ENCODE results near the gene HAUS7.

The HAUS7 gene

GRCh38 chrX:153445106-153445855, 25.1 kb downstream of the HAUS7 start:
- no peak overlapping the region for H3K27ac Mint-ChIP-seq
- H3K4me3 Mint-ChIP-seq: no peak overlapping the region
- H3K9me3 Mint-ChIP-seq: no peaks in the 10 kb centered on the region
- DNase-seq (ENCODE audit: low spot score in 2 of 2) (no peak), ATAC-seq (no peak)
- no peaks in the 10 kb centered on the region for H3K36me3 Mint-ChIP-seq
- H3K4me1 Mint-ChIP-seq: no peaks in the 10 kb centered on the region

DNA sequence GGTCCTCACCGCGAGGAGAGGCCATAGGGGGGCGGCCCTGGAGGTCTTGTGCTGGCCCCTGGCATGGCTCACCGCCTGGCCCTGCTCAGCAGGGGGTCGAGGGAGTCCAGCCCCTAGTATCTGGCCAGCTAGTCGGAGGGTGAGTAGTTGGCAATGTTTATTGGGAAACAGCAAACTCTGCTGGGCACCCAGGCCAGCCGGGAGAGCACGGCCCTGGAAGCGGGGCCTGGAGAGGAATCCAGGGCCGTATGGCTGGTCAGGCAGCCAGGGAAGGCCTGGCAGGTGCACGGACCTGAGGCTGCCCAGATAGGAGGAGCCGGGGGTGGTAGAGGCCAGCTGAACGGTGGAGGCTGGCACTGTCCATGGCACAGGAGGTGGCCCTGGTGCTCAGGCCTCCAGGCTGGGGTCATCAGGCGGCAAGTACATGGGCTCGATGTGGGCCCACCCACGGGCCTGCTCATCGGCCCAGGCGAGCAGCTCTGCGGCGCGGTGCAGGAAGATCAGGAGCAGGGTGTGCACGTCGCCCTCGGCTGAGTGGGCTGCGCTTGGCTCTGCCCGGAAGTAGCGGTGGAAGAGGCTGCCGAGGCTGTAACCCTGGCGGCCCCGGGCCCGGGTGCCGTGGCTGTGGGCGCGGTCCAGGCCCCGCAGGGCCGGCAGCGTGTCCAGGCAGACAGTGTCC, 25.9 kb downstream of the HAUS7 start:
- DNase-seq (ENCODE audit: low spot score in 2 of 2): no peak
- no peaks in the 10 kb centered on the region for H3K36me3 Mint-ChIP-seq
- no peak overlapping the region for H3K27ac Mint-ChIP-seq
- no peaks in the 10 kb centered on the region for H3K4me1 Mint-ChIP-seq
- H3K4me3 Mint-ChIP-seq: no peak overlapping the region
- H3K9me3 Mint-ChIP-seq: no peaks in the 10 kb centered on the region
- no peak for ATAC-seq

- Mint-ChIP-seq H3K27ac (no peak overlapping the region), H3K4me3 (no peak overlapping the region), H3K4me1 (no peaks in the 10 kb centered on the region), H3K9me3 (no peaks in the 10 kb centered on the region), H3K36me3 (no peaks in the 10 kb centered on the region)
- ATAC-seq: no peak
- DNase-seq (ENCODE audit: low spot score in 2 of 2): no peak
Measured at GRCh38 chrX:153443476-153444332, 26.7 kb downstream of the HAUS7 start.

GRCh38 chrX:153442463-153442862, 27.9 kb downstream of the HAUS7 start:
- no peaks in the 10 kb centered on the region for H3K36me3 Mint-ChIP-seq
- no peak for DNase-seq (ENCODE audit: low spot score in 2 of 2)
- no peak overlapping the region for H3K4me3 Mint-ChIP-seq
- H3K4me1 Mint-ChIP-seq: no peaks in the 10 kb centered on the region
- no peaks in the 10 kb centered on the region for H3K9me3 Mint-ChIP-seq
- no peak overlapping the region for H3K27ac Mint-ChIP-seq
- no peak for ATAC-seq

DNA sequence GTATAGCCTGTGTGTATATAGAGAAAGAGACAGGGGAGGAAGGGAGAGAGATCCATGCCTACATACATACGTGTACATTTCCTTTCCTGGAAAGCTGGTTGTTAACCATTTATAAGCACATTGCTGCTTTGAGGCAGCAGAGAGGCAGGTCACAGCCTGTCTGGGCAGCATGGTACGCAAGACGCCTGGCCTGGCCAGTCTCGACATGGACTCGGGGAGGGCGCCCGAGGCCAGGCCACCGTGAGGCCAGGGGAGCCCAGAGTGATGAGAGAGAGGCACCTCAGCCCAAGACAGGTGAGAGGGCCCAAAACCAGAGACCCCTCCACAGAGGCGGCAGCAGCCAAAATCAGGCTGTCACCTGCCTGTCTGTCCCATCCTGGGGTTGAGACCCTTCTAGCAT, 28.4 kb downstream of the HAUS7 start:
- Mint-ChIP-seq H3K4me1 (no peaks in the 10 kb centered on the region), H3K36me3 (no peaks in the 10 kb centered on the region), H3K9me3 (no peaks in the 10 kb centered on the region), H3K4me3 (no peak overlapping the region), H3K27ac (no peak overlapping the region)
- ATAC-seq (no peak), DNase-seq (ENCODE audit: low spot score in 2 of 2) (no peak)

- H3K9me3 Mint-ChIP-seq: no peaks in the 10 kb centered on the region
- ATAC-seq (no peak), DNase-seq (ENCODE audit: low spot score in 2 of 2) (no peak)
- H3K27ac Mint-ChIP-seq: no peak overlapping the region
- no peak overlapping the region for H3K4me3 Mint-ChIP-seq
- no peaks in the 10 kb centered on the region for H3K36me3 Mint-ChIP-seq
- H3K4me1 Mint-ChIP-seq: no peaks in the 10 kb centered on the region
Measured at GRCh38 chrX:153441296-153441695, 29.1 kb downstream of the HAUS7 start.

DNA sequence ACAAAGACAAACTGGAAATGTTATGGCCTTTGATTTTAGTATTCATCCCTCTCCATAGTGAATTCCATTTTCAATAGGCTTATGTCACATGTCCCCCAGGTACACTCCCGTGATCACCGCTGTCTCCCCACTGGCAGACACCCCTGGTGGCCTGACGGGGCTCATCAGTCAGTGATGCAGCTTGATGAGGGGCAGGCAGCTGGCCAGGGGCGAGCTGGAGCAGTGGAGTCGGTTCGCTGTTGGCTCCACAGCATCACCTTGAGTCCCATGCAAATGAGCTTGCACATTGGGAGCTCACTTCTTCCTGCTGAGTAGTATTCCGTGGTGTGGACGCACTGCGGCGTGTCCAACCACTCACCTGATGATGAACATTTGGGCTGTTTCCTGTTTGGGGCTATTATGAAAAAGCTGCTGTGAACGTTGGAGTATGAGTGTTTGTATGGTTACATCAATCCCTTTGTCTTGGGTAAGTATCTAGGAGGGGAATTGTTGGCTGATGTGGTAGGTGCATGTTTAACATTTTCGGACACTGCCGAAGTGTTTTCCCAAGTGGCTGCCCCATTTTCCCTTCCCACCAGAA, 29.7 kb downstream of the HAUS7 start:
- no peak for DNase-seq (ENCODE audit: low spot score in 2 of 2)
- no peak overlapping the region for H3K4me3 Mint-ChIP-seq
- no peak for ATAC-seq
- no peaks in the 10 kb centered on the region for H3K4me1 Mint-ChIP-seq
- no peaks in the 10 kb centered on the region for H3K36me3 Mint-ChIP-seq
- no peak overlapping the region for H3K27ac Mint-ChIP-seq
- no peaks in the 10 kb centered on the region for H3K9me3 Mint-ChIP-seq

DNA sequence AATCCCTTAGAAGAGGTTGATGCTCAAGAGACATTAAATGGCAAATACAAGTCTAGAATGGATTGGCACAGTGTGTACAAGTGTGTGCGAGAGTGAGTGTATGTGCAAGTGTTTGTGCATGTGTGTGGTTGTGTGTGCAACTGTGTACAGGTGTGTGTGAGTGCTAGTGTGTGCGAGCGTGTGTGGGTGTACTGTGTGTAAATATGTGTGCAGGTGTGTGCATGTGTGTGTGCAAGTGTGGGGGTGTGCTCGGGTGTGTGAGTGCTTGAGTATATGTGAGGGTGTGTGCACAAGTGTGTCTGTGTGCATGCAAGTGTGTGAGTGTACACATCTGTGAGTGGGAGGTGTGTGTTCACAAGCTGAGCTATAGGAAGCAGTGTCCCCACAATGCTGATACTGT, 30.4 kb downstream of the HAUS7 start:
- ATAC-seq (no peak), DNase-seq (ENCODE audit: low spot score in 2 of 2) (no peak)
- Mint-ChIP-seq H3K27ac (no peak overlapping the region), H3K4me3 (no peak overlapping the region), H3K36me3 (no peaks in the 10 kb centered on the region), H3K4me1 (no peaks in the 10 kb centered on the region), H3K9me3 (no peaks in the 10 kb centered on the region)

DNA sequence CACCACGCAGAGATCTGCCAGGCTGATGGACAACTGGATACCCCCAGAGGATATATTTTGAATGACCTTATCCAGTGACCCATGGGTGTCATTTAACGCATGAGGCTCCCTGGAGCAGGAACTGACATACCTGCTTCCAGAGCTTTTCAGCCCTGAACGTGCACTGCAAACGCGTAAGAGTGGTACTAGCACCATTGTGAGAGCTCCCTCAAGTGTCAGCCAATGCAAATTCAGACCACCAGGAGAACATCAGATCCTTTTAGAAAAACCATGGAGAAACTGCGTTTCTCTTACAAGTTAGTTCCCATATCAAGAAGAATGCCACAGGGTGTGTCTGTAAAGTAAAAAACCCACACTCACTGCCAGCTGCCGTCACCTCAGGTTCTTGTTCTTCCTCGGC, 31.8 kb downstream of the HAUS7 start:
- Mint-ChIP-seq H3K4me3 (no peak overlapping the region), H3K27ac (no peak overlapping the region), H3K4me1 (no peaks in the 10 kb centered on the region), H3K9me3 (no peaks in the 10 kb centered on the region), H3K36me3 (no peaks in the 10 kb centered on the region)
- ATAC-seq (no peak), DNase-seq (ENCODE audit: low spot score in 2 of 2) (no peak)

DNA sequence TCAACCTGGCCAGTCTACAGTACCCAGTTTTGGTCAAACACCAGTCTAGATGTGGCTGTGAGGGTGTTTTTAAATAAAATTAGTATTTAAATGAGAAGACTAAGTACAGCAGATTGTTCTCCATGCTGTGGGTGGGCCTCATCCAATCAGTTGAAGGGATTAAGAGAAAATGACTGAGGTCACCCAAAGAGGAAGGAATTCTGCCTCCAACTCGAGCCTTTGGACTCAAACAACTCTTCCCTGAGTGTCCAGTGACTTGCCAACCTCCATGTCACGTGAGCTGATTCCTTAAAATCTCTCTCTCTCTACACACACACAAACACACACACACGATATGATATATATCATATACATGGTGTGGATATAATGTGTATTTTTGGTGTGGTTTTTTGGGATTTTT, 34.5 kb downstream of the HAUS7 start:
- Mint-ChIP-seq H3K9me3 (no peaks in the 10 kb centered on the region), H3K27ac (no peak overlapping the region), H3K36me3 (no peaks in the 10 kb centered on the region), H3K4me1 (no peaks in the 10 kb centered on the region), H3K4me3 (no peak overlapping the region)
- ATAC-seq: no peak
- DNase-seq (ENCODE audit: low spot score in 2 of 2): no peak

- Mint-ChIP-seq H3K4me1 (no peaks in the 10 kb centered on the region), H3K36me3 (no peaks in the 10 kb centered on the region), H3K9me3 (peaks cover 2% of the 10 kb centered on the region), H3K27ac (no peak overlapping the region), H3K4me3 (no peak overlapping the region)
- ATAC-seq (no peak), DNase-seq (ENCODE audit: low spot score in 2 of 2) (no peak)
Measured at GRCh38 chrX:153434801-153435200, 35.6 kb downstream of the HAUS7 start.

DNA sequence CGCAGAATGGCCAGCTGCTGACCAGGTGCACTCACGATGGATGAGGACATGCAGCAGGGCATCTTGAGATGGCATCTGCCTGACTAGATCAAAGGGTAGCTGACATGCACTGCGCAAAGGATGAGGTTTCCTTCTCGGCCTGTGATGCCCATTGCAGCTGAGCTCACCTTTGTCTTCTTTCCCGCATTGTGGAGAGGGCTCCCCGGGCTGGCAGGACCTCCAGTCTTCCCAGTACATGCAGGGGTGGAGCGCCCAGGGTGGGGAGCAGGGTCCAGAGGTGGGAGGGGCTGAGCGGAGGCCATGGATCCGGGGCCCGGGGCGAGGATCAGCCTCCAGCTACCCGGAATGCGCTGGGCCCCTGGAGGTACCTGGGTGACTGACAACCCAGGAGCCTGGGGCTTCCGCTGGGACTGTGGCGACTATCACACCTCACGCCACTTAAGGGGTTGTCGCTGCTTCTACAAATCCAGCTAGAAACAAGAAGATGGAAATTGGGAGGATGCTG, 36.5 kb downstream of the HAUS7 start:
- Mint-ChIP-seq H3K36me3 (no peaks in the 10 kb centered on the region), H3K4me1 (no peaks in the 10 kb centered on the region), H3K9me3 (peaks cover 2% of the 10 kb centered on the region), H3K4me3 (no peak overlapping the region), H3K27ac (no peak overlapping the region)
- no peak for DNase-seq (ENCODE audit: low spot score in 2 of 2)
- ATAC-seq: no peak

DNA sequence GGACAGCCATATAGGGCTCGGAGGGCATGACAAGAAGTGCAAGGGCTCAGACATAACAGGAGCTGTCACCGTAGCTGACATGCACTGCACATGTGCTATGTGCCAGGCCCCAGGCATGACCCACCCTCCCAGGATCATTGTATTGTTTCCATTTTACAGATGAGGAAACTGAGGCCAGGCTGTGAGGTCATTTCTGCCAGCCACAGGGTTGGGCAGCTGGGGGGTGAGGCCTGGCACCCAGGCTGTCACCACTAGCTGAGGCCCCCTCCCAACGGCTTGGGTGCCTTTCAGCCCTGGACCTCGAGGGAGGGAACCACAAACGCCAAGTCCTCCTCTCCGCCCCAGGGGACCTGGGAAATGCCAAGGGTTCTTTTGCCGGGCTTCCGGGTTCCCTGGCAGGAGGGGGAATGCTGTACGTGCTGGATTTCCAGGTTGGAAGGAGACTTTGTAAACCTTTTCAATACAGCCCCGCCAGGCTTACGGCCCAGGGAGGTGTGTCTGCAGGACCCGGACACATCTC, 37.2 kb downstream of the HAUS7 start:
- DNase-seq (ENCODE audit: low spot score in 2 of 2) (no peak), ATAC-seq (no peak)
- Mint-ChIP-seq H3K4me3 (no peak overlapping the region), H3K4me1 (no peaks in the 10 kb centered on the region), H3K27ac (no peak overlapping the region), H3K9me3 (peaks cover 2% of the 10 kb centered on the region), H3K36me3 (no peaks in the 10 kb centered on the region)

- H3K27ac Mint-ChIP-seq: no peak overlapping the region
- H3K9me3 Mint-ChIP-seq: peaks cover 2% of the 10 kb centered on the region
- ATAC-seq (no peak), DNase-seq (ENCODE audit: low spot score in 2 of 2) (no peak)
- no peaks in the 10 kb centered on the region for H3K4me1 Mint-ChIP-seq
- H3K36me3 Mint-ChIP-seq: no peaks in the 10 kb centered on the region
- no peak overlapping the region for H3K4me3 Mint-ChIP-seq
Measured at GRCh38 chrX:153430796-153431195, 39.6 kb downstream of the HAUS7 start.

GRCh38 chrX:153426204-153426603, 44.2 kb downstream of the HAUS7 start:
- no peak overlapping the region for H3K27ac Mint-ChIP-seq
- H3K4me3 Mint-ChIP-seq: no peak overlapping the region
- ATAC-seq (no peak), DNase-seq (ENCODE audit: low spot score in 2 of 2) (no peak)
- no peaks in the 10 kb centered on the region for H3K36me3 Mint-ChIP-seq
- H3K9me3 Mint-ChIP-seq: peaks cover 2% of the 10 kb centered on the region
- H3K4me1 Mint-ChIP-seq: no peaks in the 10 kb centered on the region

Data from stimulated activated effector memory CD8-positive, alpha-beta T cell treated with anti-CD3 and anti-CD28 coated beads, Interleukin-12 subunit alpha, Interleukin-12 subunit beta, amount 100 ng/mL, for 72 hours (primary cell).